Esophagus muscularis mucosa (tissue), 3 donors: ENCODE data around the gene UBL5.

ENCODE experiments used
- EP300 ChIP-seq: sonication (generic); formaldehyde crosslinking; IDR thresholded peaks from one replicate; pipeline ENCODE4 v1.6.1; 2017; ENCODE audit warnings: antibody characterized with exemption
- TF ChIP-seq, protein P1 (sequence below), 3 experiments: fragments of 200-600 bp in 2 of 3; fragments of 450-650 bp in 1 of 3; sonication (generic) in 2 of 3; IDR thresholded peaks; one replicate each; pipeline ENCODE4 v1.5.1; 2017 to 2019; ENCODE audit warnings: antibody characterized with exemption in 3 of 3, mild to moderate bottlenecking in 2 of 3, moderate library complexity in 1 of 3

- TF ChIP-seq, protein P1, sequence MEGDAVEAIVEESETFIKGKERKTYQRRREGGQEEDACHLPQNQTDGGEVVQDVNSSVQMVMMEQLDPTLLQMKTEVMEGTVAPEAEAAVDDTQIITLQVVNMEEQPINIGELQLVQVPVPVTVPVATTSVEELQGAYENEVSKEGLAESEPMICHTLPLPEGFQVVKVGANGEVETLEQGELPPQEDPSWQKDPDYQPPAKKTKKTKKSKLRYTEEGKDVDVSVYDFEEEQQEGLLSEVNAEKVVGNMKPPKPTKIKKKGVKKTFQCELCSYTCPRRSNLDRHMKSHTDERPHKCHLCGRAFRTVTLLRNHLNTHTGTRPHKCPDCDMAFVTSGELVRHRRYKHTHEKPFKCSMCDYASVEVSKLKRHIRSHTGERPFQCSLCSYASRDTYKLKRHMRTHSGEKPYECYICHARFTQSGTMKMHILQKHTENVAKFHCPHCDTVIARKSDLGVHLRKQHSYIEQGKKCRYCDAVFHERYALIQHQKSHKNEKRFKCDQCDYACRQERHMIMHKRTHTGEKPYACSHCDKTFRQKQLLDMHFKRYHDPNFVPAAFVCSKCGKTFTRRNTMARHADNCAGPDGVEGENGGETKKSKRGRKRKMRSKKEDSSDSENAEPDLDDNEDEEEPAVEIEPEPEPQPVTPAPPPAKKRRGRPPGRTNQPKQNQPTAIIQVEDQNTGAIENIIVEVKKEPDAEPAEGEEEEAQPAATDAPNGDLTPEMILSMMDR (IDR thresholded peaks at IDR 0.05) = no peak
- TF ChIP-seq EP300 = no peak
These were observed 44.1 kb downstream of the UBL5 start for GRCh38 chr19:9871626-9872338.
